Right kidney (tissue), 9 donors: Measurements from ENCODE around the gene HEY2.
"Not testable (repeated sequence)": the region's sequence is repeated elsewhere in the genome, so short reads cannot be mapped to it uniquely, and the experiment has no call there.

Experiments used
- DNase-seq: peaks from one replicate; pipeline ENCODE4 v3.0.0-alpha.2; 2016
- long read RNA-seq, 8 donors: transcript quantifications; one replicate each; lab custom pipeline, GENCODE V29; 2026

Gene HEY2
- long read RNA-seq, donor 1: 0 reads
- long read RNA-seq, donor 2, partial matches to known transcripts: 0 of 1 reads
- long read RNA-seq, donor 2, other reads (novel, unspliced or antisense): 0 of 1 reads
- long read RNA-seq, donor 3: 0 reads
- long read RNA-seq, donor 4, partial matches to known transcripts: 0 of 1 reads
- long read RNA-seq, donor 4, other reads (novel, unspliced or antisense): 0 of 1 reads
- long read RNA-seq, donor 5, partial matches to known transcripts: 0 of 1 reads
- long read RNA-seq, donor 5, other reads (novel, unspliced or antisense): 0 of 1 reads
- long read RNA-seq, donor 6: 0 reads
- long read RNA-seq, donor 7, transcript HEY2-201 (5 exons, 2,678 nt): major isoform, 5 of 5 reads
- long read RNA-seq, donor 7, partial matches to known transcripts: 0 of 5 reads
- long read RNA-seq, donor 7, other reads (novel, unspliced or antisense): 0 of 5 reads
- long read RNA-seq, donor 8, partial matches to known transcripts: 0 of 4 reads
- long read RNA-seq, donor 8, other reads (novel, unspliced or antisense): 0 of 4 reads

DNA sequence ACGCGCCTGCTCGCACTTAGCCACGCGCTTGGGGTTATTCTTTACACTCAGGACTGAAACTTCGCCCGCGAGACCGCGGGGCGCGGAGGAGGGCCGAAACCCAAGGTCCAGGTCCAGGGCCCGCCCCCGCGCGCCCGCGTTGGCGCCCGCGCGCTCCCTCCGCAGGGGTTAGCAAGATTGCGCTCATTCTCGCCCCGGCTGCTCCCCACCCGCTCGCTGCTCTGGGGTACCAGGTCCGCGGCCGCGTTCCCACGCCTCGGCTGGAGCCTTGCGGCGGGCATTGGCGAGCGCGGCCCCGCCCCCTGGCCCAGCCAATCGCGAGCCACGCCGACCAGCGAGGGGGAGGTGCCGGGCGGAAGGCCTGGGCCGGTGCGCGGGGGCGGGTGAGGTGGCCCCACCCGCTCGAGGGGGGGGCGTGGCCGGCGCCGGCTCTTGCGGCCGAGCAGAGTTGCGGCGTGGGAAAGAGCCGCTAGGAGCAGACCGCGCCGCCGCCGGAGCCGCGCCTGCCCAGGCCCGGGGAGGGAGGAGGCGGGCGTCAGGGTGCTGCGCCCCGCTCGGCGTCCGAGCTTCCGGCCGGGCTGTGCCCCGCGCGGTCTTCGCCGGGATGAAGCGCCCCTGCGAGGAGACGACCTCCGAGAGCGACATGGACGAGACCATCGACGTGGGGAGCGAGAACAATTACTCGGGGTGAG lies at the start of gene HEY2:
Gene HEY2, plus strand, starts transcription at position 460 of the 692 bp plus-strand sequence. Its CDS starts 145 bp downstream, at position 605.
- peak; percentile 93 for DNase-seq

DNA sequence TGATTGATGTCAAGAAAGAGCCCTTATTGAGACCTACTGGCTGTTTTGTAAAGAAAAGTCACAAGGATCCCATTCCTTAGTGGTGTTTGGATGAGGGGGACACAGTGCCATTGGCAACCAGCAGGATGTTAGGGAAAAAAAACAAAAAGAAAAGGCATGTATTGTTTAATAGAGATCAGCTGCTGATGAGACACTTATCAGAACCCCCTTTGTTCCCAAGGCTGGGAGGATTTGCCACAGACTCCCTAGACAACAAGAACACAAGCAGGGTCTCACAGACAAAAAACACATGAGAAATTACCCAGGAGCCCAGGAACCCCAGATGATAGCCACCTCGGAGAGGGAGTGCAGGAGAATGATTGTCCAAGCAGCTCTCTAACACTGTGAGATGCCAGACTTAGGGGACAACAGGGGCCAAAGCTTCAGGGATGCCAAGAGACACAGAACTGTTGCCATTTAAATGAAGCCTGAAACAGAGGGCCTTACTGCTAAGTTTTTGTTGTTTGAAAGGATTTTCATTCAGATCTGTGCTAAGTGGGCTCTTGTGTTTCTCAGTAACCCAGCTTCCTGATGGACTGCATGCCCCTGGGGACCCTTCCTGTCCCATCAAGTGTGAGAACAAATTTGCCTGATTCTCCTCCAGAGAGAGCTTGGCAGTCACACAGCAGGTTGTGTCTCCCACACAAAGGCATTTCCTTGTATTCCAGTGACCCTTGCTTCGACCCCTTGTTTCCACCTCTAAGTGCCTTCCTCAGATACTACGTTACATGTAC lies 48.7 kb upstream of the HEY2 start:
- DNase-seq: peak; percentile 17

DNA sequence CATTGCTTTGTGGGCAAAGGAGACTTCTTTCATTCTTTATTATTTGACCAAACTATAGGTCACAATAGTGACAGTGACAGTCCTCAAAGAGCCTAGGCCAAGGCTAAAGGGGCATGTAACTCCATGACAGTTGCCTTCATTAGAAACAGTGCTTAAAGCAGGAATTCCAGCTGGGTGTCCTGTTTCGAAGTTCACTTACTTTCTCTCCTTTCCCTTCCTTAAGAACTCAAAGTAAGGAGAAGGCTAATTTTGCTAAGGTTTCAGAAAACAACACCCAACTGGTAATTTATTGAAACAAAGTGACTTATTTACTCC lies 48.1 kb upstream of the HEY2 start:
- no peak for DNase-seq

DNA sequence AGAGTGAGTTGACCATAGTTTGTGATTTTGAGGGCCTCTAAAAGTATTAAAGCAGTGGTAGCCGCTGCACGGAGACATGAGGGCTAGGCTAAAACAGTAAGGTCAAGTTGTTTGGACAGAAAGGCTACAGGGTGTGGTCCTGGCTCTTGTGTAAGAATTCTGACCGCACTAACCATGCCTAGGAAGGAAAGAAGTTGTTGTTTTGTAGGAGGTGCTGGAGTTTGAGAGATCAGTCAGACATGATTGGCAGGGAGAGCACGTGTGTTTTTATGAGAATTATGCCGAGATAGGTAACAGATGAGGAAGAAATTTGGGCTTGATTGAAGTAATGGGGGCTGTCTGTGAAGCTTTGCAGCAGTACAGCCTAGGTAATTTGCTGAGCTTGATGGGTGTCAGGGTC lies 45.5 kb upstream of the HEY2 start:
- not testable (repeated sequence) for DNase-seq

DNA sequence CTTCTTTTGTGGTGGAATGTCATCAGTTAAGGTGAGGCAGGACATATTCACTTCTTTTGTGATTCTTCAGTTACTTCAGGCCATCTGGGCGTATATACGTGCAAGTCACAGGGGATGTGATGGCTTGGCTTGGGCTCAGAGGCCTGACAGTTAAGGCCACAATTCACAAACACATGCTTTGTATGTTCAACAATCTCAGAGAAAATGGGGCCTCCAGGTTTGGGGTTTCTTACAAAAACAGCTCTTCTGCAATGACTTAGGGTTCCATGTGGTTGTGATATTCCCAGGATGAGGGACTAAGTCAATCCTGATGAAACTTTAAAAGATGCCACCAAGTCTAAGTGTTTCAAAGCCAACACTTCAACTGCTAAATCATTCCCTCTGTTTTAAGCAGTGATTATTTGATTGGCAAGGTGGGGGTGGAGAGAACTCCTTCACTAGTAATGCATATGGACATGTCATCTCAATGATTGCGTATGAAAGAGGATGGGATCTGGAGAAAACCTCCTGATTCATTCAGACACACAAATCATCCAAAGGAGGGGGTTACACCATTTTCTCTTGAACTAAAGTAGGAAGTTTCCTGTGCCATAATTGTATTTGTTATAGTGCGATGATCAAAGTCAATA lies 41.7 kb upstream of the HEY2 start:
- no peak for DNase-seq

DNA sequence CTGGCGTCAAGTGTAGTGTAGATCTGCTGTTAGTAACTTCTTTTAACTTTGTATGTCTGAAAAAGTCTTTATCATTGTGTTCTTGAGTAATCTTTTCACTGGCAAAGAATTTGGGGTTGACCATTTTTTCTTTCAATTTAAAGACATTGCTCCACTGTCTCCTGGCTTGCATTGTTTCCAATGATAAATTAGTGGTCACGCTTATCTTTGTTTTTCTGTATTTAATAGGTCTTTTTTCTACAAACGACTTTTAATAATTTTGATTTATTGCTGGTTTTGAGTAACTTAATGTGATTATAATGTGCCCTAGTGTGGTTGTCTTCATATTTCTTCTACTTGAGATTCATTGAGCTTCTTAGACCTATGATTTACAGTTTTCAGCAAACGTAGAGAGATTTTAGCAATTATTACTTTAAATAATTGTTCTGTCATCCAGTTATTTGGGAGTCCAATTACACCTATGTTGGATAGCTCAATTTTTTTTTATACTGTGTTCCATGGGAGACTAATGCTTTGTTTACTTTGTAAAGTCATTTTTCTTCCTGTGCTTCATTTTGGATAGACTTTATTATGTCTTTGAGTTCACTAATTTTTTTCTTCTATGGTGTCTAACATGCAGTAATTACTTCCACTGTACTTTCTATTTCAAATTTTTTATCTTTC lies 38.3 kb upstream of the HEY2 start:
- DNase-seq: no peak

DNA sequence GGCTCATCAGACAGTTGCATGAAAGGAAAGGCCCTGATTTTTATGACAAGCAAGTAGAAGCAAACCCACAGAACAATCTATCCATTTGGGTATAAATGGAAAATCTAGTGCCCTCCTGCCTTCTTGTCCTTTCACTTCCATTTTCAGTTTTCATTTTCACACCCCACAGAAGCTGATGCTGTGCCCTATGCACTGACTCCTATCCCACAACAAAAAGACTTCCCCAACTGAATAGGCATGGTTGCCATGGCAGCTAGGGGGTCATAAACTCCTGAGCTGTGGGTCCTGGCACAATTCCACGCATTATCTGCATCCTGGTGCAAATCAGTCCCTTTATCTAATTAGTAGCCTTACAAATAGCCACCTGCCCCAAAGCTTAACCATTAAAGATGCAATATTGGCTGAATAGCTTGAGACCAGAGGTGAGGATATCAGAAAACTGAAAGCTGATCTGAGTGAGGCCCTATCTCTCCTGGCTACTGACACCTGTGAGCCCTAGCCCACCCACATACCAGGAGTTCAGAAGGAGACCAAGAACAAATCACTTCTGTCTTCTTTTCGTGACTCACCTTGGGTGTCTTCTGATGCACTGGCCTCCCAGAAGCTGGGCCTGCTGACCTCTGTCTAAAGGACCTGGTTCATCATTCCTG lies 34.9 kb upstream of the HEY2 start:
- no peak for DNase-seq

DNA sequence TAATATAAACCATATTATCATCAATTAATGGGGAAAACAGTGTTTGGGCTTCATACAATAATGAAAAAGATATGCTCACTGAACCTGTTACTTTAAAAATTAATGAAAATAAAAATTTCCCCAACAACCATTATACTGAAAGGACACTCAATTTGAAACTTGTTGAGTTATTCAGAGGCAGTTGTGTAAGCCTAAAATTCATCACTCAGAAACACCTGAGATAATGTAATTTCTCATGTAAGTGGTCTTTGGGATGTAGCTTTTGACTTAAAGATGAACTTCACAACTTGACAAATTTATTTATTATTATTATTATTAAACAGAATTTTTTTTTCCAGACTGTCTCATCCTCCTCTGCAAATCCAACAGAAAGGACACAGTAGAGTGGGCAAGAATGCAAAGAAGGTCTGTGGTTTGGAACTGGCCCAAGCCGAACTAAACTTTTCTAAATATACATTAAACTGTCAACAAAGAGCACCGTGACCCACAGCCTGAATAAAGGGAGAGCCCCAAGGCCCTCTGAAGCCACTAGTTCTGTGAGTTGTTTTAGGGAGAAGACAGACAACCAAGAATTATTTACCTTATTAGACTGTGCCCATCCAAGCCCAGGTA lies 32.2 kb upstream of the HEY2 start:
- DNase-seq: peak; percentile 6

DNA sequence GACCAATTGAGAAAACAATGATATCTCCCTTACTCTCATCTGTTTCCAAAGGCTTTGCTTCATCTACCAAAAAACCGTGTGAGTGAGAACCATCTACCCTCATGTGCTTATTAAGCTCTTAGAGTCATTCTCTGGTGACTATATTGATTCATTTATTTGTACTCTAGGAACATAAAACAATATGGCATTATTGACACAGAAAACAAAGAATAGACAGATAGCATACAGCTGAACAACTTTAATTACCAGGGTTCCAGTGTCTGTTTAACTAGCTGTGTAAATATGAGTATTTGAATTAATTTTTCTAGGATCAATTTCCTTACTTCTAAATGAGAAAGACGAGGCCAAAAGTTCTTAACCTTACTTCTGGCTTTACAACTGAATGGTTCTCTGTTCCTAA lies 31.3 kb upstream of the HEY2 start:
- DNase-seq: no peak

DNA sequence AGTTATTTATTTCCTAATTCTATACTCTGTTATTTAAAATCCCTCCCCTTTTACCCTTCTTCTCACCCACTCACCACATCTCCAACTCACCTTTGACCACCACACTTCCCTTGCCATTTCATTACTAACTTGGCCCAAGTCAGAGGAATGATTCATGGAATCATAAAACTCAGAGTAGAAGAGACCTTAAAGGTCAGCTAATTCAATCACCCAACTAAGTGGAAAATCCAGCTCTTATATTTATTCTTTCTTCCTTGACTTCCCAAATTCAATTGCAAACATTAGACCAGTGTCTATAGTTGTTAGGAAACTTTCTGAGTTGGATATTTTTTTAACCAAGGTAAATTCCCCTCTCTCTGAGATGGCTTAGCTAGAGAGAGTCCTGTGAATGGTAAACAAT lies 26.5 kb upstream of the HEY2 start:
- no peak for DNase-seq

DNA sequence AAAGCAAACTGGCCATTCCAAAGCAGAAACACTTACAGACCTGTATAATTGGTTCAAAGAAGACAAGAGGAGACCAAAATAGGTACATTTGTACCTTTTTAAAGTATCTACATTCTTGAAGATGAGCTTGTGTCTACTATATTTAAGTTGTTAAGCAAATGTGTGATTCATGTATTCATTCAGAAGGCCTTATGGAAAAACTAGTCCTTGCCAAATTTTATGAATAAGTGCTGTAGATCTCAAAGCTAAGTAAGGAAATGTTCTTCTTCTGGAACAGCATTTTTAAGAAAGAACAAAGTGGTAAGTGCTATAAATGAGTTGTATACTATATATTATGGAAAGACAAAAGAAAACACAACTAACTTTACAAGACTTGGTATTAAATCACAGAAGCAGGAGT lies 22.2 kb upstream of the HEY2 start:
- DNase-seq: no peak

DNA sequence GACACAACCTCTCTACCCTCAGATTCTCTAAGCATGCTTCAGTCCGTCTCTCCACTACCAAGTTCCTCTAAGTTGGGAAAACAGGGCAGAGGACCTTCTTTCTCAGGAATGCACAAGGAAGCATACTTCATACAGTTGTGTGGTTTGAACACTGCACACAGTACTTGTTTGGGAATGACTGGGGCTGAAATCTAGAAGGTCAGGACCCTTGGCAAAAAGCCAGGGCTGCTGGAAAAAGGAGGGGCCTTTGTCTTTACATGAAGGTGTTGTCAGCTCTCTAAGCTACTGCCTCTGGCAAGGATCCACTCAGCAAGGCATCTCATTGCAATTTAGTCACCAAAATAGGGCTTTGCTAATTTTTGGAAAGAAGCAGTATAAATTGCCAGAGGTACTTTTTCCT lies 20.7 kb upstream of the HEY2 start:
- no peak for DNase-seq

DNA sequence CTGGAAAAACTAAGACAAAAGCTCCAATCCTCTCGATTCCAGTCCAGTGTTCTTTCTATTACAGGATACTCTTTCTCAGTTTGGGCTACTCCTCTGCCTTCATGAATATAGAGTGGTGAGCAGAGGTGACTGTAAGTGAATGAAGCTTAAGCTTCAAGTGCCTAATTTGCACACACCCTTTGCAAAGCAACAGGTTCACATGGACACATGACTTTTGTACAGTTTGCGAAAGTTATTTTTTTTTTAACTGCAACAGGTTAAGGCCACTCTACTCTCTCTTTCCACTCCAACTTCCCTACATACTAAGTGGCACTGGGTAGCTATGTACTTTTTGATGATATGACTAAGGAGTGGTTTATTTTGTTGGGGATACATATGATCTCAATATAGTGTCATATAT lies 19.4 kb upstream of the HEY2 start:
- no peak for DNase-seq

DNA sequence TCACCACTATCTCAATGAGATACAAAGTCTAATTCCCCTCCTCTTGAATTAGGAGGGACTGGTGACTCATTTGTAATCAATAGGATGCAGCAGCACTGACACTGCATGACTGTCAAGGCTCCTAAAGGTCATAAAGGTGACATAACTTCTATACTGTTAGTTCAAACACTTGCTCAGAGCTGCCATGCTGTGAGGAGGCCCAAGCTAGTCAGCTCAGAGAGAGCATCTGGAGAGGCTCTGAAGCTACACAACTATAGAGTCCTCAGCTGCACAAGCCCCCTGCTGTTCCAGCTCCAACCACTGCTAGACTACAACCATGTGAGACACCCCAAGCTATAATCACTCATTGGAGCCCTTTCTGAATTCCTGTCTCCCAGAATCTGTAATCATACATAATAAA lies 17.0 kb upstream of the HEY2 start:
- DNase-seq: no peak

DNA sequence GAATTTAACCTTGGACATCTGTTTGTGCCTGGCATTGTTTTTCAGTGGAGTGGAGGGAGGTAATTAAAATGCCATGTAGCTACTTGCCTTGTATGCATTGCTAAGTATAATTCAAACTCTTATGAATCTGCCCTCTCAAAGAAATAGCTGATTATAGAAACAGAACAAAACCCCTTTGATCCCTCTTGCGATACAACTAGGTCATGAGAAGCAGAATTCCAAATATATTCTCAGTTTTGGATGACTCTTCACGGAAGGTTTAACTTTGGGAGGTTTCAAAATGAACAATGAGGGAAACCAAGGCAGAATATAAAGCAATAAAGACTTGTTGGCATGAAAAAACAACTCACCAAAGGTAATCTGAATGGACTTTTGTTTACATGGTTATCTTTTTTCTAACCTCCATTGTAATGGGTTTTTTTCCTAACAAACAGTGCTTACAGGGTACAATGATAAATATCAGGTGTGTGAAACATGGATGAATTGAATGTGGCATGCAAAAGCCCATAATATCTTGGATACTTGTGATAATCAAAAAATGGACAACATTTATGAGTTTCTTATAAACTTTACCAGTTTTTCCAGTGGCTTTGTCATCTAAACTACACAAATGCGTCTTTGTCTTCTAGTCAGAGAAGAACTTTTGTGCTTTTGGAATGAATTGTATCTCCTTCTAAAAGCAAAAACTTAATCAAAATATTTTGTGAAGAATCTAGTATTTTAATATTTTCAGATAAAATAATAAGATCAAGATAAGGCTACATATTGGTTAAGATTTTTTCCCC lies 15.7 kb upstream of the HEY2 start:
- DNase-seq: no peak

DNA sequence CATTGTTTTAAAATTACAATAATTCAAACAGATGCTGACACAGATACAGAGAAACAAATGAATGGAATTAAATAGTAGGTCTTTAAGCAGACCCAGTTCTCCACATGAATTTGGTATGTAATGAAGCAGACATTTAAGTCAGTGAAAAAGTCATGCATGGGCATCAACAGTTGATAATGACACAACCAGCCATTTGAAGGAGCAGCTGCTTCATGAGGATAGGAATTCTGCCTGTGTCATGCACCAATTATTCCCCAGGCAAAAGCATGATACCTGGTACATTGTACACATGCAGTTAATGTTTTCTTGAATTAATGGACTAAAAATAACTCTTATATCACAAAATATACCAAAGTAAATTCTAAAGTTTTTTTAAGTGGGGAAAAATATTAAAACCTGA lies 11.2 kb upstream of the HEY2 start:
- no peak for DNase-seq

DNA sequence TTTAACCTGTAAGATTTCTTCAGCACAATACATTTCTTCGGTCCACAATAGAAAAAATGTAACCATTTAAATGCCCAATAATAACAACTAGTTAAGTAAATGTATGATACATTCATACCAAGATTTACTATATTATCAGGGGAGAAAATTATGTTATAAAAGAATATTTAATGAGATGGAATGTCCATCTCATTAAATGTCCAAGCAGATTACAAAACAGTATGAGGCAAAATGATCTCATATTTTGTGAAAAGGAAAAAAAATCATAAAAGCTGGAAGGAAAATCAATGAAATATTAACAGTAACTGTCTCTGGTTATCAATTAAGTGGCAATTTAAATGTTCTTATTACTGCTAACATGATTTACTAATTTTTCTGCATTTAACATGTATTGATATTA lies 10.1 kb upstream of the HEY2 start:
- no peak for DNase-seq

DNA sequence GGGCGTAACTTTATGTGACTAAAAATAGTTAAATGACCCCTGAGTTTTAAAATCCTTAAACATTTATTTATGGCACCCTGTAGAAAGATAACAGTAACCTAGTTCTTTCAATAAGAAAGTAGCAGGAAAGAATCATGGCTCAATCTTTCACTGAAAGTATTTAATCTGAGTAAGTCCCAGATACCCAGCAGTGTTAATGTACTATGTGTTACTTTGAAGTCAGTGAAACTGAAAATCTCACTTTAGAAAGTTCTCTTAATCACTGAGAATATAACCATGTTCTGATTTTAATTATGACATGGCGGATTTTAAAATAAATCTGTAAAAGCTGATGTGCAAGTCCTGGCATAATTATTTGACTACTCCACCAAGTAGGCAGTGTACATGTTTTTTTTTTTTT lies 8.1 kb upstream of the HEY2 start:
- no peak for DNase-seq

DNA sequence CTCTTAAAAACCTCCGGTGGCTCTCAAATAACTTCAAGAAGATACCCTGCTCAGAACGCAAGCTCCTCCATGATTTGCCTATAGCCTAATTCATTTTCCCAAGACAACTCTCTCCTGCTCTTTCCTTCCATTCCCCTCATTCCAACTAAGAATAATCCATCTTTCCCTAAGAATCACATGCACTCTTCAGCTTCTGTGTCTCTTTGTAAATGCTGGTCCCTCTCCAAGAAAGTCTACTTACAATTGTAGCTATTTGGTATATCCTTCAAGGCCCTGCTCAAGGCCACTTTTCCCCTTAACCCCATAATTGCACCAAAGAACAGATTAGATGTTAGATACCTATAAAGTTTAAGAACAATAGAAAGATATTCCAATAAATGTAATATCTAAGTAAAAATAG lies 7.4 kb upstream of the HEY2 start:
- no peak for DNase-seq

DNA sequence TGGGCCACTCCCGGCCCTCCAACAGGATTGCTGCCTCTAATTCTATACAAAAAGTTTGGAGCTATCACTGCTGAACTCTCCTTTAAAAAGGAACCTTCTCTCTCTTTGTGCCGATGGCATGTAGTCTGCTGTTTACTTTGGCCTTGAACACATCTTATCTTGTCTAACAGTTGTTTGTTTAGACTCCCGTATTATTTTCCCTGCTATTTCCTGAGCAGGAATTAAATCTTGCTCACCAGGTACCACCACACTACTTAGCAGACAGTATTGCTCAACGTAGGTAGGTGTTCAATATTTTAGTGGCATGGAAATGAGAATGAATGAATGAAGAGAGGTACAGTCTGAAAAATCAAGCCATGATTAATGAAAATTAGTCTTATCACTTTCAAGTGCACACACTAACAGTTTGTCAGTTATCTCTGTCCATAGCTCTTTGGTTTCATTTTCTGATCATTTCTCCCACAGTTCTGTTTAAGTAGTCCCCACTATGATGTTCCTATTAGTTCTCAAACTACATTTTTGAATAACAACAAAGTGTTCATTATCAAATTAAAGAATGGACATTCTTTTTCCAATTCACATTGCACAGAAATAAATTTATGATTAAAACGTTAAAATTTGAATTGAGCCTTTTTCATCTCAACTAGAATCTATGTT lies 6.8 kb upstream of the HEY2 start:
- DNase-seq: no peak
